WTC11 (cell line): Measurements from ENCODE around the gene ARHGEF1. TPM values are rescaled to one million over a fixed set of nuclear protein-coding genes. Genes with fewer than 3 reads are reported as not detected.
"Not testable (repeated sequence)": the region's sequence is repeated elsewhere in the genome, so short reads cannot be mapped to it uniquely, and the experiment has no call there.

Source experiments
- ATAC-seq: fragments of 200-7000 bp; cut with Tn5 transposase; 2 replicates; pipeline ENCODE4 v1.10.0; 2021; ENCODE audit warnings: mild to moderate bottlenecking, moderate library complexity
- CTCF ChIA-PET: fragments of 300-600 bp; sonication (Branson Sonifier 250); formaldehyde crosslinking; loops from one replicate; lab custom pipeline; 2021; ENCODE audit warnings: antibody characterized with exemption; lab: Charles Lee
- POLR2A ChIA-PET: fragments of 350-600 bp; sonication (Branson Sonifier 250); formaldehyde crosslinking; loops from one replicate; lab custom pipeline; 2021; ENCODE audit warnings: antibody characterized with exemption; lab: Charles Lee
- DNase-seq: peaks from one replicate; pipeline ENCODE4 v3.0.0; 2021; ENCODE audit warnings: low spot score
- H3K27ac Mint-ChIP-seq: 2 replicates; pipeline ENCODE4 v1.8.0; 2021; ENCODE audit warnings: mixed read lengths
- H3K27me3 Mint-ChIP-seq: 2 replicates; pipeline ENCODE4 v1.8.0; 2021; ENCODE audit warnings: low read depth, mild to moderate bottlenecking, moderate library complexity, mixed read lengths
- H3K36me3 Mint-ChIP-seq: 2 replicates; pipeline ENCODE4 v1.8.0; 2021; ENCODE audit warnings: mixed read lengths
- H3K4me1 Mint-ChIP-seq: 2 replicates; pipeline ENCODE4 v1.8.0; 2022; ENCODE audit warnings: mixed read lengths
- H3K4me3 Mint-ChIP-seq: 2 replicates; pipeline ENCODE4 v1.8.0; 2021; ENCODE audit warnings: mild to moderate bottlenecking, moderate library complexity, mixed read lengths
- H3K9me3 Mint-ChIP-seq: 2 replicates; pipeline ENCODE4 v1.8.0; 2021; ENCODE audit warnings: mixed read lengths
- CREM ChIP-seq: sonication (generic); formaldehyde crosslinking; IDR thresholded peaks from 2 replicates; pipeline ENCODE4 v1.8.1; 2022; ENCODE audit warnings: mild to moderate bottlenecking, missing genetic modification reagents, moderate library complexity
- JAZF1 ChIP-seq: fragments of 250-450 bp; sonication (Bioruptor Pico); IDR thresholded peaks from 2 replicates; pipeline ENCODE4 v1.9.0; 2021; ENCODE audit warnings: moderate library complexity, mild to moderate bottlenecking, inconsistent platforms
- MXD4 ChIP-seq: fragments of 250-450 bp; sonication (Bioruptor Pico); IDR thresholded peaks from 2 replicates; pipeline ENCODE4 v1.8.0; 2021; ENCODE audit warnings: mild to moderate bottlenecking, moderate library complexity, borderline replicate concordance
- ZNF121 ChIP-seq: sonication (generic); formaldehyde crosslinking; IDR thresholded peaks from 2 replicates; pipeline ENCODE4 v1.8.0; 2023; ENCODE audit warnings: missing genetic modification reagents
- total RNA-seq: library from RNA; stranded (reverse); gene quantifications from 3 replicates; pipeline ENCODE4 v1.2.3, GENCODE V29; 2021
- TF ChIP-seq, protein P1 (sequence below): fragments of 250-450 bp; sonication (Bioruptor Pico); conservative IDR thresholded peaks from 2 replicates; pipeline ENCODE4 v1.9.0; 2021; ENCODE audit warnings: mild to moderate bottlenecking
- TF ChIP-seq, protein P2 (sequence below): sonication (generic); formaldehyde crosslinking; IDR thresholded peaks from 2 replicates; pipeline ENCODE4 v1.8.1; 2022; ENCODE audit warnings: low read depth, mild to moderate bottlenecking, moderate library complexity, missing genetic modification reagents, borderline replicate concordance
- TF ChIP-seq, protein P3 (sequence below): fragments of 250-450 bp; sonication (Bioruptor Pico); IDR thresholded peaks from 2 replicates; pipeline ENCODE4 v1.9.0; 2021; ENCODE audit warnings: moderate library complexity, mild to moderate bottlenecking, inconsistent platforms, borderline replicate concordance
- TF ChIP-seq, protein P4 (sequence below): sonication (generic); formaldehyde crosslinking; IDR thresholded peaks from 2 replicates; pipeline ENCODE4 v1.8.1; 2022; ENCODE audit warnings: missing genetic modification reagents, borderline replicate concordance
- TF ChIP-seq, protein P5 (sequence below): fragments of 250-450 bp; sonication (Bioruptor Pico); IDR thresholded peaks from 2 replicates; pipeline ENCODE4 v1.8.0; 2021; ENCODE audit warnings: mild to moderate bottlenecking
- TF ChIP-seq, protein P6 (sequence below): sonication (generic); formaldehyde crosslinking; IDR thresholded peaks from 2 replicates; pipeline ENCODE4 v1.8.1; 2023; ENCODE audit warnings: mild to moderate bottlenecking, missing genetic modification reagents

ARHGEF1 gene
- total RNA-seq, 1 experiment from 2014 or later = 102 TPM

DNA sequence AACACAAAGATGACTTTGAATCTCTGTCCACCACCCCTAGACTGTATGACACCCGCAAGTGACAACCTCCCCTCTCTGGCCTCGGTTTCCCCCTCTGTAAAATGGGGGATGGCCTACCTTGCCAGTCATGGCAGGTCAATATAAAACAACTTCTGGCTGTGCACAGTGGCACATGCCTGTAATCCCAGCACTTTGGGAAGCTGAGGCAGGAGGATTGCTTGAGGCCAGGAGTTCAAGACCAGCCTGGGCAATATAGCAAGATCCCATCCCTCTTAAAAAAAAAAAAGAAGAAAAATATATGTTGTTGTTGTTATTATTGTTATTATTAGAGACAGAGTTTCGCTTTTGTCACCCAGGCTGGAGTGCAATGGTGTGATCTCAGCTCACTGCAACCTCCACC lies 7.0 kb upstream of the ARHGEF1 start:
- CTCF ChIA-PET = interaction anchor here (0.7 to 1.5 kb wide), 4 partner anchors 12 to 76 kb away, joined by 3 to 8 read pairs (median 3); no protein-coding TSS in a partner anchor
- H3K4me1 Mint-ChIP-seq, H3K27ac Mint-ChIP-seq, H3K4me3 Mint-ChIP-seq, DNase-seq: not testable (repeated sequence)
- TF ChIP-seq ZNF121 (CRISPR knock-in tag) = peak; percentile 65; the same call in 1 of the 2 replicates
- TF ChIP-seq, all 79 proteins: peak for 1; not testable (repeated sequence) for 78
- POLR2A ChIA-PET = interaction anchor here (0.6 kb wide), 3 partner anchors 43 to 210 kb away, joined by 3 read pairs; no protein-coding TSS in a partner anchor
- Mint-ChIP-seq H3K36me3 (peaks cover 10% of the 10 kb centered on the region), H3K27me3 (peaks cover 25% of the 10 kb centered on the region)
- H3K9me3 Mint-ChIP-seq, ATAC-seq: not testable (repeated sequence)

DNA sequence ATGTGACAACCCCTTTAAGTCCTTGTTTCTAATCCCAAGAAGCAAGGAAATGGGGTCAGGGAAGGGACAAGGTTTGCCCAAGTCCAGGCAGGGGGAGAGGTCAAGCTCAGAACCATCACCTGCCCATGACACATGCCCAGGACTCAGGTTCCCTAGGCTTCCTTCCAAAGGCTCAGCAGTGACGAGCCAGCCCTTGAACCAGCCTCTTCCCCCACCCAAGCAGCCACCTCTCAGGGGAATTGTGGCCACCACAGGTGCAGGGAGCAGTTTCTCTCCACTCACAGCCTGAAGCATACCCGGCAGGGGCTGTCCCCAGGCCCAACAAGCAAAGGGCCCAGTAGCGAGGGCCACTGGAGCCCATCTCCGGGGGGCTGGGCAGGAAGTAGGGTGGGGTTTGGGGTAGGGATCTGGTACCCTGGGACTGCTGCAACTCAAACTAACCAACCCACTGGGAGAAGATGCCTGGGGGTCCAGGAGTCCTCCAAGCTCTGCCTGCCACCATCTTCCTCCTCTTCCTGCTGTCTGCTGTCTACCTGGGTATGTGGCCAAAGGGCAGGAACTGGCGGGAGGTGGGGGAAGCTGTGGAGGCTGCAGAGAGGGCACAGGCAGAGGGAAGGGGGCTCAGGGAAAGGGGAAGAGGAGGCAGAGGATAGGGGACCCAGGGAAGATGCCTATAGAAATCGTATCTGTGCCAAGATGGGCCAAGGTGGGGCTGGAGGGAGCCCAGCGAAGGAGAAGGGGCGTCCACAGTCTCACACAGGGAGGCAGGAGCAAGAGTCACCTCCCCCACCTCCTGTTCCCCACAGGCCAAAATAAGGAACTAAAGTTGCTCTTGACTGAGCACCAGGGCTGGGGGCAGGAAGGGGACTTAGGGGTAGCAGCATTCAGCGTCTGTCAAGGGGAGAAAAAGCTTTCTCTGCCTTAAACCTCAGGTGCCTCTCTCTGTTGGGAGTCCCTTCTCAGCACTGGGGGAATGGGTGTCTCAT lies 5.8 kb upstream of the ARHGEF1 start, which contains the start of gene CD79A:
TSS of gene CD79A (plus strand) at position 433 of the 986 bp plus-strand sequence. CDS start at position 459, 26 bp downstream.
- no peaks in the 10 kb centered on the region for H3K36me3 Mint-ChIP-seq
- DNase-seq = no peak
- no peak within 1 kb of the TSS for H3K4me3 Mint-ChIP-seq
- no peak within 1 kb of the TSS for H3K27ac Mint-ChIP-seq
- TF ChIP-seq, protein P1, sequence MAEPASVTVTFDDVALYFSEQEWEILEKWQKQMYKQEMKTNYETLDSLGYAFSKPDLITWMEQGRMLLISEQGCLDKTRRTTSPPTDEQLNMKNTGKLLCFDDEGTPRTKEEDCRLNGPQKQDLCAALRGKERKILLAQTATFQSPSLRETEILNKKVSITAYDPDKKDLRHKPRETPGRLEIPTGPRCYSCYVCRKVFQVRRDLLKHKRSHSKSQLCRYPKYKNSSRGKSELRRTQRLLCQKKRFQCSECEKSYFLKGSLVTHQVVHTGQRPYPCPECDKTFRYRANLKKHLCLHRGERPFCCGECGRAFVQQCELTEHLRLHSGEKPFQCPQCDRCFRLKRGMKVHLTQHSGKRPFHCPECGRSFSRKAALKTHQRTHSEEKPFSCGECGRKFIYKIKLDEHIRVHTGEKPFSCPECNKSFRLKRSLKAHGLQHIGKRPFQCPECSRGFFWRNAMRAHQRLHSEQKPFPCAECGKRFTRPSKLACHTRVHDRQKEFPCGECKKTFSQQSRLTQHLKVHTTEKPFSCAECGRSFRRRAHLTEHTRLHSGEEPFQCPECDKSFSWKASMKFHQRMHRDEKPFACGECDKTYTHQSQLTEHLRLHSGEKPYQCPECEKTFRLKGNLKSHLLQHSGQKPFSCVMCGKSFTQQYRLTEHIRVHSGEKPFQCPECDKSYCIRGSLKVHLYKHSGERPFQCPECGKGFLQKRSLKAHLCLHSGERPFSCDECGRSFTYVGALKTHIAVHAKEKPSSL = no peak
- TF ChIP-seq, protein P2, sequence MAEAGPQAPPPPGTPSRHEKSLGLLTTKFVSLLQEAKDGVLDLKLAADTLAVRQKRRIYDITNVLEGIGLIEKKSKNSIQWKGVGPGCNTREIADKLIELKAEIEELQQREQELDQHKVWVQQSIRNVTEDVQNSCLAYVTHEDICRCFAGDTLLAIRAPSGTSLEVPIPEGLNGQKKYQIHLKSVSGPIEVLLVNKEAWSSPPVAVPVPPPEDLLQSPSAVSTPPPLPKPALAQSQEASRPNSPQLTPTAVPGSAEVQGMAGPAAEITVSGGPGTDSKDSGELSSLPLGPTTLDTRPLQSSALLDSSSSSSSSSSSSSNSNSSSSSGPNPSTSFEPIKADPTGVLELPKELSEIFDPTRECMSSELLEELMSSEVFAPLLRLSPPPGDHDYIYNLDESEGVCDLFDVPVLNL (CRISPR knock-in tag) = no peak
- TF ChIP-seq JAZF1 (CRISPR knock-in tag) = no peak
- TF ChIP-seq CREM (CRISPR knock-in tag) = no peak
- TF ChIP-seq, protein P3, sequence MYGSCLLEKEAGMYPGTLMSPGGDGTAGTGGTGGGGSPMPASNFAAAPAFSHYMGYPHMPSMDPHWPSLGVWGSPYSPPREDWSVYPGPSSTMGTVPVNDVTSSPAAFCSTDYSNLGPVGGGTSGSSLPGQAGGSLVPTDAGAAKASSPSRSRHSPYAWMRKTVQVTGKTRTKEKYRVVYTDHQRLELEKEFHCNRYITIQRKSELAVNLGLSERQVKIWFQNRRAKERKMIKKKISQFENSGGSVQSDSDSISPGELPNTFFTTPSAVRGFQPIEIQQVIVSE (CRISPR knock-in tag) = no peak
- TF ChIP-seq, protein P4, sequence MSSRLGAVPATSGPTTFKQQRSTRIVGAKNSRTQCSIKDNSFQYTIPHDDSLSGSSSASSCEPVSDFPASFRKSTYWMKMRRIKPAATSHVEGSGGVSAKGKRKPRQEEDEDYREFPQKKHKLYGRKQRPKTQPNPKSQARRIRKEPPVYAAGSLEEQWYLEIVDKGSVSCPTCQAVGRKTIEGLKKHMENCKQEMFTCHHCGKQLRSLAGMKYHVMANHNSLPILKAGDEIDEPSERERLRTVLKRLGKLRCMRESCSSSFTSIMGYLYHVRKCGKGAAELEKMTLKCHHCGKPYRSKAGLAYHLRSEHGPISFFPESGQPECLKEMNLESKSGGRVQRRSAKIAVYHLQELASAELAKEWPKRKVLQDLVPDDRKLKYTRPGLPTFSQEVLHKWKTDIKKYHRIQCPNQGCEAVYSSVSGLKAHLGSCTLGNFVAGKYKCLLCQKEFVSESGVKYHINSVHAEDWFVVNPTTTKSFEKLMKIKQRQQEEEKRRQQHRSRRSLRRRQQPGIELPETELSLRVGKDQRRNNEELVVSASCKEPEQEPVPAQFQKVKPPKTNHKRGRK = no peak
- TF ChIP-seq MXD4 (CRISPR knock-in tag) = no peak
- TF ChIP-seq, protein P5, sequence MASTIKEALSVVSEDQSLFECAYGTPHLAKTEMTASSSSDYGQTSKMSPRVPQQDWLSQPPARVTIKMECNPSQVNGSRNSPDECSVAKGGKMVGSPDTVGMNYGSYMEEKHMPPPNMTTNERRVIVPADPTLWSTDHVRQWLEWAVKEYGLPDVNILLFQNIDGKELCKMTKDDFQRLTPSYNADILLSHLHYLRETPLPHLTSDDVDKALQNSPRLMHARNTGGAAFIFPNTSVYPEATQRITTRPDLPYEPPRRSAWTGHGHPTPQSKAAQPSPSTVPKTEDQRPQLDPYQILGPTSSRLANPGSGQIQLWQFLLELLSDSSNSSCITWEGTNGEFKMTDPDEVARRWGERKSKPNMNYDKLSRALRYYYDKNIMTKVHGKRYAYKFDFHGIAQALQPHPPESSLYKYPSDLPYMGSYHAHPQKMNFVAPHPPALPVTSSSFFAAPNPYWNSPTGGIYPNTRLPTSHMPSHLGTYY (CRISPR knock-in tag) = no peak
- TF ChIP-seq, protein P6, sequence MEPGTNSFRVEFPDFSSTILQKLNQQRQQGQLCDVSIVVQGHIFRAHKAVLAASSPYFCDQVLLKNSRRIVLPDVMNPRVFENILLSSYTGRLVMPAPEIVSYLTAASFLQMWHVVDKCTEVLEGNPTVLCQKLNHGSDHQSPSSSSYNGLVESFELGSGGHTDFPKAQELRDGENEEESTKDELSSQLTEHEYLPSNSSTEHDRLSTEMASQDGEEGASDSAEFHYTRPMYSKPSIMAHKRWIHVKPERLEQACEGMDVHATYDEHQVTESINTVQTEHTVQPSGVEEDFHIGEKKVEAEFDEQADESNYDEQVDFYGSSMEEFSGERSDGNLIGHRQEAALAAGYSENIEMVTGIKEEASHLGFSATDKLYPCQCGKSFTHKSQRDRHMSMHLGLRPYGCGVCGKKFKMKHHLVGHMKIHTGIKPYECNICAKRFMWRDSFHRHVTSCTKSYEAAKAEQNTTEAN (CRISPR knock-in tag) = no peak
- TF ChIP-seq, all 79 proteins: peak for 0
- CTCF ChIA-PET = interaction anchor here (0.6 to 1.4 kb wide), 4 partner anchors 11 to 170 kb away, joined by 3 read pairs; no protein-coding TSS in a partner anchor
- H3K9me3 Mint-ChIP-seq = no peaks in the 10 kb centered on the region
- POLR2A ChIA-PET = no interaction called here
- no peak for ATAC-seq
- peaks cover 9% of the 10 kb centered on the region for H3K4me1 Mint-ChIP-seq
- peaks cover 32% of the 10 kb centered on the region for H3K27me3 Mint-ChIP-seq
